ENCODE data around the gene CD27.

- TF ChIP-seq CTCF (IDR thresholded peaks at IDR 0.05): no peak
- TF ChIP-seq POLR2AphosphoS5 (IDR thresholded peaks at IDR 0.05): no peak
- no peak for TF ChIP-seq POLR2A (IDR thresholded peaks at IDR 0.05)
These were observed 1.9 kb upstream of the CD27 start for GRCh38 chr12:6442836-6443235.

Data from transverse colon (tissue), 4 donors.